G401 (cell line): ENCODE measurements around the gene PHF1. TPM values are rescaled to one million over a fixed set of nuclear protein-coding genes. Genes with fewer than 3 reads are reported as not detected.
"Not testable (repeated sequence)": the region's sequence is repeated elsewhere in the genome, so short reads cannot be mapped to it uniquely, and the experiment has no call there.

Experiments used
- DNase-seq: peaks from one replicate; pipeline ENCODE4 v3.0.0-alpha.2; 2015; ENCODE audit warnings: low spot score
- in situ Hi-C: cut with HindIII; loops from 2 replicates; pipeline ENCODE4 v1.10.0; 2016; ENCODE audit warnings: low sequenced_read_pairs, mixed read lengths
- total RNA-seq: library from RNA; depleted of rRNA; stranded (reverse); fragments of >200 nt; shearing (Covaris generic); gene quantifications from 2 replicates; pipeline ENCODE4 v1.2.3, GENCODE V29; 2014; rRNA removed

PHF1 gene
- total RNA-seq: 26.0 and 38.0 TPM in 2 replicates

GRCh38 chr6:33410711-33411631 lies at the start of gene PHF1:
TSS of gene PHF1 (plus strand) at chr6:33411014. CDS start at chr6:33412264, 1,250 bp downstream.
- DNase-seq: no peak
- in situ Hi-C loops: no loop called here

- in situ Hi-C loops, DNase-seq: not testable (repeated sequence)
Measured at GRCh38 chr6:33363486-33363885, 47.3 kb upstream of the PHF1 start.

GRCh38 chr6:33364475-33365205 lies 46.2 kb upstream of the PHF1 start:
- in situ Hi-C loops: not testable (repeated sequence)
- peak; percentile 13 for DNase-seq

GRCh38 chr6:33365206-33365971 lies 45.4 kb upstream of the PHF1 start:
- DNase-seq, in situ Hi-C loops: not testable (repeated sequence)

- DNase-seq: no peak
- in situ Hi-C loops: no loop called here
Measured at GRCh38 chr6:33367009-33367714, 43.7 kb upstream of the PHF1 start.

- in situ Hi-C loops, DNase-seq: not testable (repeated sequence)
Measured at GRCh38 chr6:33367715-33368025, 43.1 kb upstream of the PHF1 start.

GRCh38 chr6:33371901-33372300 lies 38.9 kb upstream of the PHF1 start:
- in situ Hi-C loops, DNase-seq: not testable (repeated sequence)

- DNase-seq: no peak
- in situ Hi-C loops: no loop called here
Measured at GRCh38 chr6:33372526-33373123, 38.2 kb upstream of the PHF1 start.

GRCh38 chr6:33373960-33374910 lies 36.6 kb upstream of the PHF1 start:
- no peak for DNase-seq
- in situ Hi-C loops: no loop called here

- in situ Hi-C loops: no loop called here
- peak; percentile 51 for DNase-seq
Measured at GRCh38 chr6:33375143-33375671, 35.6 kb upstream of the PHF1 start.

- no peak for DNase-seq
- in situ Hi-C loops: no loop called here
Measured at GRCh38 chr6:33377171-33377570, 33.6 kb upstream of the PHF1 start.

- in situ Hi-C loops, DNase-seq: not testable (repeated sequence)
Measured at GRCh38 chr6:33379184-33379583, 31.6 kb upstream of the PHF1 start.

- in situ Hi-C loops: no loop called here
- no peak for DNase-seq
Measured at GRCh38 chr6:33380272-33380981, 30.4 kb upstream of the PHF1 start.

GRCh38 chr6:33383427-33384185 lies 27.2 kb upstream of the PHF1 start:
- no peak for DNase-seq
- in situ Hi-C loops: no loop called here

- in situ Hi-C loops: no loop called here
- DNase-seq: peak; percentile 27
Measured at GRCh38 chr6:33384581-33385020, 26.2 kb upstream of the PHF1 start.

GRCh38 chr6:33390173-33390572 lies 20.6 kb upstream of the PHF1 start:
- in situ Hi-C loops: no loop called here
- no peak for DNase-seq
